Gastroesophageal sphincter (tissue), 4 donors: ENCODE data around the gene BTBD2. TPM values are rescaled to one million over a fixed set of nuclear protein-coding genes. Genes with fewer than 3 reads are reported as not detected.

Source experiments
- ATAC-seq: fragments of 150-250 bp; one replicate; pipeline ENCODE4 v1.9.1; 2016; ENCODE audit warnings: mild to moderate bottlenecking, moderate library complexity
- H3K27ac ChIP-seq, 4 donors: fragments of 200-600 bp; sonication (generic) in 3 of 4; 1 replicate in 3 of 4; 2 replicates in 1 of 4; pipeline ENCODE4 v1.5.1; 2016 to 2019
- H3K27me3 ChIP-seq: fragments of 200-600 bp; sonication (generic); one replicate; pipeline ENCODE4 v1.5.1; 2019
- H3K36me3 ChIP-seq, 2 donors: fragments of 200-600 bp; sonication (generic); one replicate each; pipeline ENCODE4 v1.5.1; 2019; ENCODE audit warnings: control low read depth in 1 of 2
- H3K4me1 ChIP-seq, 3 donors: fragments of 200-600 bp; sonication (generic); 1 replicate in 2 of 3; 2 replicates in 1 of 3; pipeline ENCODE4 v1.5.1; 2016 to 2019; ENCODE audit warnings: control low read depth in 2 of 3
- H3K4me3 ChIP-seq, 2 donors: fragments of 200-600 bp; sonication (generic); one replicate each; pipeline ENCODE4 v1.5.1; 2019; ENCODE audit warnings: mild to moderate bottlenecking in 1 of 2, moderate library complexity in 1 of 2
- H3K9me3 ChIP-seq, 3 donors: fragments of 200-600 bp; sonication (generic); one replicate each; pipeline ENCODE4 v1.5.1; 2017 to 2019; ENCODE audit warnings: control low read depth in 2 of 3
- EP300 ChIP-seq: sonication (generic); formaldehyde crosslinking; IDR thresholded peaks from one replicate; pipeline ENCODE4 v1.6.1; 2017; ENCODE audit warnings: antibody characterized with exemption, mild to moderate bottlenecking
- POLR2A ChIP-seq, 2 donors: fragments of 450-650 bp; IDR thresholded peaks; one replicate each; pipeline ENCODE4 v1.6.1; 2017; ENCODE audit warnings: antibody characterized with exemption in 2 of 2, mild to moderate bottlenecking in 2 of 2, moderate library complexity in 1 of 2
- POLR2AphosphoS5 ChIP-seq: sonication (generic); formaldehyde crosslinking; IDR thresholded peaks from one replicate; pipeline ENCODE4 v1.6.1; 2017; ENCODE audit warnings: antibody characterized with exemption
- WGBS, 2 donors: methylation state at CpG; one replicate each; pipeline ENCODE4 v1.1.5; 2018; ENCODE audit warnings: low coverage in 1 of 2; 5-methylcytosine and 5-hydroxymethylcytosine counted together
- total RNA-seq, 4 donors: library from RNA; depleted of rRNA; stranded (reverse); fragments of >200 nt; gene quantifications; one replicate each; pipeline ENCODE4 v1.1.0, GENCODE V29; 2016
- TF ChIP-seq, protein P1 (sequence below), 4 experiments: fragments of 200-600 bp in 2 of 4; fragments of 450-650 bp in 2 of 4; sonication (generic) in 1 of 4; IDR thresholded peaks; one replicate each; pipeline ENCODE4 v1.5.1; 2017 to 2019; ENCODE audit warnings: antibody characterized with exemption in 4 of 4, mild to moderate bottlenecking in 2 of 4, moderate library complexity in 2 of 4

BTBD2 gene
- total RNA-seq, 4 donors from 2014 or later, result 44.0 to 125 (median 59.9) TPM

DNA sequence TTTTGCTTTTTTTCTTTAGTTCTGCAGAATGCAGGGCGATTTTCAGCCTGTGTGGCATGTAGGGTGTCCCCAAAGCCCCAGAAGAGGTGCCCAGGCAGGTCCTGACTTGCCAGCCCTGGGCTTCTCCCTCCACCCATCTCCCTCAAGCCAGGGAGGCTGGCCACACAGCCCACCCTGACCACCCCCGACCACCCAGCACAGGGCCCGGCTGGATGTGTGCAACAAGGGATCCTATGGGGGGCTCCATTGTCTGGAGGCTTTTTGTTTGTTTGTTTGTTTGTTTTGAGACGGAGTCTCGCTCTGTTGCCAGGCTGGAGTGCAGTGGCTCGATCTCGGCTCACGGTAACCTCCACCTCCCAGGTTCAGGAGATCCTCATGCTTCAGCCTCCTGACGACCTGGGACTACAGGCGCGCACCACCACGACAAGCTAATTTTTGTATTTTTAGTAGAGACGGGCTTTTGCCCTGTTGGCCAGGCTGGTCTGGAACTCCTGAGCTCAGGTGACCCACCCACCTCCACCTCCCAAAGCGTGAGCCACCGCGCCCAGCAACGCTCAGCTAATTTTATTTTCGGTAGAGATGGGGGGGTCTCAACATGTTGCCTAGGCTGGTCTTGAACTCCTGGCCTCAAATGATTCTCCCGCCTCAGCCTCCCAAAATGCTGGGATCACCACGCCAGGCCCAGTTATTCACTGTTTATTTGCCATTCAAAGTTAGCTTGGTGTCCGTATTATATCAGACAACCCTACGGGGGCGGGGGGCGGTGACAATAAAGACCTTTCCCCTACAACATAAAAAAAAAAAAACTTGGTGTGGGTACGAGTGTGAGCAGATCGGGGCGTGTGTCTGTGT, 43.3 kb upstream of the BTBD2 start:
- Histone ChIP-seq H3K36me3 (no peaks in the 10 kb centered on the region), H3K9me3 (no peaks in the 10 kb centered on the region), H3K4me3 (no peak overlapping the region), H3K27ac (peak overlapping the region; percentile 94 to 100 (median 99)), H3K27me3 (no peaks in the 10 kb centered on the region), H3K4me1 (peaks cover 0 to 94% (median 65%) of the 10 kb centered on the region in 3 donors)
- TF ChIP-seq, protein P1, sequence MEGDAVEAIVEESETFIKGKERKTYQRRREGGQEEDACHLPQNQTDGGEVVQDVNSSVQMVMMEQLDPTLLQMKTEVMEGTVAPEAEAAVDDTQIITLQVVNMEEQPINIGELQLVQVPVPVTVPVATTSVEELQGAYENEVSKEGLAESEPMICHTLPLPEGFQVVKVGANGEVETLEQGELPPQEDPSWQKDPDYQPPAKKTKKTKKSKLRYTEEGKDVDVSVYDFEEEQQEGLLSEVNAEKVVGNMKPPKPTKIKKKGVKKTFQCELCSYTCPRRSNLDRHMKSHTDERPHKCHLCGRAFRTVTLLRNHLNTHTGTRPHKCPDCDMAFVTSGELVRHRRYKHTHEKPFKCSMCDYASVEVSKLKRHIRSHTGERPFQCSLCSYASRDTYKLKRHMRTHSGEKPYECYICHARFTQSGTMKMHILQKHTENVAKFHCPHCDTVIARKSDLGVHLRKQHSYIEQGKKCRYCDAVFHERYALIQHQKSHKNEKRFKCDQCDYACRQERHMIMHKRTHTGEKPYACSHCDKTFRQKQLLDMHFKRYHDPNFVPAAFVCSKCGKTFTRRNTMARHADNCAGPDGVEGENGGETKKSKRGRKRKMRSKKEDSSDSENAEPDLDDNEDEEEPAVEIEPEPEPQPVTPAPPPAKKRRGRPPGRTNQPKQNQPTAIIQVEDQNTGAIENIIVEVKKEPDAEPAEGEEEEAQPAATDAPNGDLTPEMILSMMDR (IDR thresholded peaks at IDR 0.05), result no peak
- TF ChIP-seq POLR2AphosphoS5 (no peak), EP300 (no peak), POLR2A (IDR thresholded peaks at IDR 0.05) (no peak)
- 86 to 90% methylated on average over 4 to 11 of the region's 27 CpGs for WGBS, 2 donors
- ATAC-seq, result no peak

DNA sequence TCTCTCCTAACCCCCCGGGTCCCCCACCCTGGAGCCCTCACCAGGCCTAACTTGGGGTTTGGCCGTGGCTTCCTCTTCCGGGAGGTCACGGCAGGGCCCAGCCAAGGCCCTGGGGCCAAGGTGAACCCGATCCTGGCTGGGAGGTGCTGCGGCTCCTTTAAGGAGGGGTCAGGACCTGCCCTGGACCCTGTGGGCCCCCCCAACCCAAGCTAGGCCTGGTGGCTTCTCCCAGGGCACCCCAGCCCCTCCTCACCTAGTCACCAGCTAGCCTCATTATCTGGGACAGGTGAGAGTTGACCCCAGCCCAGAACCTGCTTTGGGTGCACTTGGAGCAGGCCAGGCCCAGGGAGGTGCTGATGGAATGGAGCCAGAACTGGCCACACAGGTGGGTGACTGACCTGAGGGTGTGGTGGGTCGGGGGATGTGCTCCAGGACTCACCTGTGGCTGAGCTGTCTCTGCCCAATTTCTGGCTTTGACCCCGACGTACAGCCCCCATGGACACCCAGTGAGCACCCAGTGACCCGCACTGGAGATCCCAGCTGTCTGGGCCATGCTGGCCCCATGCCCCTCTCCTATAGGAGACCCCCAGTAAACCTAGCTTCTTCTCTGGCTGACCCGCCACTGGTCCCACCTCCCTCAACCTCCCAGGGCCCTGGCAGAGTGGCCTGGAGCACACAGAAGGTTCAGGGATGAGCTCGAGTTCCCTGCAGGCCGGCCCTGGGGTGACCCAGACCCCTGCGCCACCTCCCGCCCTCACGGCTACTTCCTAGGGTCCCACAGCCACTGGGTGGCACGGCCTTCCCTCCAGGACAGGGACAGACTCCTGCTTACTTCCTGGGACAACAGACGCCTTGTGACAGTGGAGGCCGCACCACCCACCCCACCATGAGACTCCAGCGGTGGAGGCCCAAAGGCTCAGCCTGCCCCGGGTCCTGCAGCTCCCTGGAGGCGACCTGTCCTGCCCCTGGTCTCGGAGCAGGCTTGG, 42.3 kb upstream of the BTBD2 start:
- no peak for ATAC-seq
- no peaks in the 10 kb centered on the region for H3K27me3 ChIP-seq
- H3K9me3 ChIP-seq, result no peaks in the 10 kb centered on the region
- H3K36me3 ChIP-seq, result no peaks in the 10 kb centered on the region
- TF ChIP-seq POLR2AphosphoS5 (no peak), POLR2A (IDR thresholded peaks at IDR 0.05) (no peak), EP300 (no peak)
- TF ChIP-seq, protein P1 (IDR thresholded peaks at IDR 0.05), result no peak
- H3K4me3 ChIP-seq, result no peak overlapping the region
- WGBS, 2 donors, result 76 to 78% methylated on average over 3 to 4 of the region's 23 CpGs
- peaks cover 0 to 93% (median 67%) of the 10 kb centered on the region in 3 donors for H3K4me1 ChIP-seq
- peak overlapping the region; percentile 98 to 100 (median 99) for H3K27ac ChIP-seq

DNA sequence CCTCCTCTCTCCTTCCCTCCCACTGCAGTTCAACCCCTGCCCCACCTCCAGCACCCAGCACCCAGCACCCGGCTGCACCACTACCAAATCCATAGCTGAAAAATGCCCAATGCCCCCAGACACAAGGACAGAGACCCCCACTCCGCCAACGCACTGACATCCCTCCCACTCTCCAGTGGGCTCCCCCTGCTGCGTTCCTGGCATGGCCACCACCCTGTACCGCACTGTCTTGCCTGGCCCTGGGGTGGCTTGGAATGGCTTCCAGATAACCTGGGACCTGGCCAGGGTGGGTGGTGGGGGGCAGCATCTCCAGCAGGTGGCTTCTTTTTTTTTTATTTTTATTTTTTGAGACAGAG, 41.3 kb upstream of the BTBD2 start:
- TF ChIP-seq POLR2AphosphoS5 (no peak), POLR2A (IDR thresholded peaks at IDR 0.05) (no peak), EP300 (no peak)
- TF ChIP-seq, protein P1 (IDR thresholded peaks at IDR 0.05), result no peak
- Histone ChIP-seq H3K27ac (peak overlapping the region; percentile 98 to 100 (median 99)), H3K36me3 (no peaks in the 10 kb centered on the region), H3K9me3 (no peaks in the 10 kb centered on the region), H3K4me3 (no peak overlapping the region), H3K27me3 (no peaks in the 10 kb centered on the region), H3K4me1 (peaks cover 0 to 92% (median 65%) of the 10 kb centered on the region in 3 donors)
- no peak for ATAC-seq
- 71% methylated on average over 1 of the region's 5 CpGs; no CpG with 5 or more reads in 1 of the 2 donors for WGBS, 2 donors

DNA sequence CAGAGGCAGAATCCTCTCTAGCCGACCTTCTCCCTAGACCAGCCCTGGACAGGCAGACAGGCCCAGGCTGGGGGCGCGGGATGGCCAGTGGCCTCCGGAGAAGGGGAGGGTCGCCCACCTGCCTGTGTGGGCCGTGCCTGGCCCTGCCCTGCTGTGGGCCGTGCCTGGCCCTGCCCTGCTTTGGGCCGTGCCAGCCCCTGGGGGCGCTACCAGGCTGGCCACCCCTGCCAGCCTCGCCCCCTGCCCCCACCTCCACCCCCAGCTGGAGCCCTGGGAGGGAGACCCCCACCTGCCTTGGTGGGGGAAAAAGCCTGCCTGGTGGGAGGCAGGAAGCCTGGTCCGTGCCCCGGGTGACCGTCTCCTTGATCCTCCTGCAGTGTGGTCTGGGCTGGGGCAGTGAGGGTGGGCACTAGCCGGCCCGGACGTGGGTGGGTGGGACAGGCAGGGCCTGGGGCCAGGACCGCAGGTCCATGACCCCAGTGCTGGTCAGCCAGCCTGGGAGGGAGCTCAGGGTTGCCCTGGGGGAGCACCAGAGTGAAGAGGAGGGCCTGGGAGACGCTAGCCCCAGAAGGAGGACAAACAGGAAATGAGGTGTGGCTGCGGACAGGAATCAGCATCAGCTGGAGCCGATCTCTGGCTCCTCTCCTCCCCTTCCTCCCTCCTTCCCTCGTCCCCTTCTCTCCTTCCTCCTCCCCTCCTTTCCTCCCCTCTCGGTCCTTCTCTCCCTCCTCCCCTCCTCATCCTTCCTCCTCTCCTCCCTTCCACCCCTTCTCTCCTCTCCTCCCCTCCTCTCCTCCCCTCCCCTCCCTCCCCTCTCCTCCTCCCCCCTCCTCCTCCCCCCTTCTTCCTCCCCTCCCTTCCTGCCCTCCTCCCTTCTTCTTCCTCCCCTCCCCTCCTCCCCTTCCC, 40.7 kb upstream of the BTBD2 start:
- Histone ChIP-seq H3K27me3 (no peaks in the 10 kb centered on the region), H3K27ac (peak overlapping the region; percentile 98 to 100 (median 99)), H3K4me3 (peak overlapping the region; percentile 8 to 53), H3K4me1 (peaks cover 0 to 97% (median 70%) of the 10 kb centered on the region in 3 donors), H3K9me3 (no peaks in the 10 kb centered on the region), H3K36me3 (no peaks in the 10 kb centered on the region)
- peak; percentile 62 for ATAC-seq
- WGBS, 2 donors, result 4 to 13% methylated on average over 3 to 5 of the region's 22 CpGs
- peak; percentile 79 for TF ChIP-seq POLR2AphosphoS5
- TF ChIP-seq EP300, result no peak
- TF ChIP-seq, protein P1 (IDR thresholded peaks at IDR 0.05), result peak in 1 of 4 experiments; percentile 26
- peak in 1 of 2 donors; percentile 47 for TF ChIP-seq POLR2A (IDR thresholded peaks at IDR 0.05)
